Measurements from ENCODE around the gene EBF3.

The EBF3 gene

DNA sequence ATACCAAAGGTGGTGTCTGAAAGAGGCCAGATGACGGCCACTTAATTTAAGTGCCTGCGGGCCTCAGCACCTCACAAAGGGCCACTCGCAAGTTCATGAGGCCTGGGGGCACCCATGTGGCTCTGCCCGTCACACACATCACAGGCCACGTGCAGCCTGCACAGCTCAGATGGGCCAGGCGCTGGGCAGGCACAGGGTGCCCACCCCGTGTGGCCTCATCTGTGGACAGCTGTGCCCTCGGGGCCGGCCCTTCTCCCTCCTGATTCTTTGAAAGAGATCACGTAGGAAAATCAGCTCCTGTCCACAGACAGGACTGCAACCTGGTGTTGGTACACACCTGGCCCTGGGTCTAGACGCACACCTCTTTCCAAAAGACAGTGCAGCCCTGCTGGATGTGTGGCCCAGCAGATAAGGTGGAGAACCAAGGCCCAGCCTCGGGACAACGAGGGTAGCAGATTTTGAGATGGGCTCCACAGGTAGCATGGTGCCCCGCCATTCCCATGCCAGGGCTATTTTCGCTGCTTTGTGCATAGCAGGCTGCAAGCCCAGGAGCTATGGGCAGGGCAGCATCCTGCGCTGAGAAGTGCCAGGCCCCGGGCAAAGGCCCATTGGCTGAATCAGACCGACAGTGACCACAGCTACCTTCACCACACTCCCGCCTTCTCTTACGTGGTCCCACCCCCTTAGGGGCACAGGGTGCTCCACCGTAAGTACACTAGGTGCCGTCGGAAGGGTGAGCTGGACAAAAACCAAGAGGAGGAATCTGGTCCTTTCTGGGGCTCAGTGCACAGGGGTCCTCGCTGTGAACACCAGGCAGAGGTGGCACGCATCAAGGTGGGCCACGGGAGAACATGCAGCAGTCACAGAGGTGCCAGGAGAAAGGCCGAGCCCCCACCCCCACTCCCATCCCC is 124.5 kb downstream of the EBF3 start:
- no peak overlapping the region for H3K4me3 ChIP-seq (ENCODE audit: low read length)

GRCh38 chr10:129838794-129839193 is 125.3 kb downstream of the EBF3 start:
- Histone ChIP-seq H3K4me1 (ENCODE audit: insufficient read depth, low read length) (peaks cover 7% of the 10 kb centered on the region), H2AFZ (ENCODE audit: low read depth, low read length) (no peak overlapping the region), H3K9me3 (ENCODE audit: low read length) (no peaks in the 10 kb centered on the region), H3K36me3 (ENCODE audit: insufficient read depth, low read length) (no peaks in the 10 kb centered on the region), H3K4me3 (ENCODE audit: low read length) (no peak overlapping the region), H3K27me3 (ENCODE audit: insufficient read depth, low read length) (no peaks in the 10 kb centered on the region)

More for the DNA sequence above, 124.5 kb downstream of the EBF3 start:
- Histone ChIP-seq H3K27me3 (ENCODE audit: insufficient read depth, low read length) (no peaks in the 10 kb centered on the region), H3K4me1 (ENCODE audit: insufficient read depth, low read length) (peaks cover 5% of the 10 kb centered on the region), H3K36me3 (ENCODE audit: insufficient read depth, low read length) (no peaks in the 10 kb centered on the region), H3K9me3 (ENCODE audit: low read length) (no peaks in the 10 kb centered on the region), H2AFZ (ENCODE audit: low read depth, low read length) (no peak overlapping the region)

DNA sequence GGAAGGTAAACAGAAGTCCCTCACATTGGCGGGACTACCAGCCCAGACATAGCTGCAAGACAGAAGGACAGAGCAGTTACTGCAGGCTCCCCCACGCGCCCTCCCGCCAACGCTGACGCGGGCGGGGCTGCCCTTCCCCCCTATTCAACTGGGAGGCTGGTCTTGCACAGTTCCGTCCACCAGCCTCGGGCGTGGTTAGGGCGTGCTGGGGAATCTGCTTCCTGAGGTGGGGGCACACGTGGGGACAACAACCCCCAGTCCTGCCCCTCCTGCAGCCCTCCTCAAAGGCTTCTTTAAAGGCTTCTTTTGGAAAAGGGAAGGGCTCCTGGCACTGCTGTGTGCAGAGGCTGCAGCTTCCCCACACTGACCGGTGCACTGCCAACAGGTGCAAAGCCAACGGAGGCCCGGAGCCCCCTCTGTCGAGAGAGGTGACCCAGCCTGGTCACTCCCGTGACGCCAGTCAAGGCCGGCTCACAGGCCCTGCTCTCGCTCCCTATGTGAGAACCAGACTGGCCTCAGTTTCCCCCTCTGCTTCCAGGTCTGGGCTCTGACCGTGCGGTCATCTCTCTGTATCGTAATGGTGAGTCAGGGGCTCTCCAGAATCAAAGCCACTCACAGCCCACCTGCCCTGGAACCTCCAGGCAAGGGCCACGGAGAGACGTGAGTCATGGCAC is 126.0 kb downstream of the EBF3 start:
- no peaks in the 10 kb centered on the region for H3K9me3 ChIP-seq (ENCODE audit: low read length)
- H2AFZ ChIP-seq (ENCODE audit: low read depth, low read length): no peak overlapping the region
- no peaks in the 10 kb centered on the region for H3K36me3 ChIP-seq (ENCODE audit: insufficient read depth, low read length)
- no peaks in the 10 kb centered on the region for H3K27me3 ChIP-seq (ENCODE audit: insufficient read depth, low read length)
- no peak overlapping the region for H3K4me3 ChIP-seq (ENCODE audit: low read length)
- peaks cover 12% of the 10 kb centered on the region for H3K4me1 ChIP-seq (ENCODE audit: insufficient read depth, low read length)

DNA sequence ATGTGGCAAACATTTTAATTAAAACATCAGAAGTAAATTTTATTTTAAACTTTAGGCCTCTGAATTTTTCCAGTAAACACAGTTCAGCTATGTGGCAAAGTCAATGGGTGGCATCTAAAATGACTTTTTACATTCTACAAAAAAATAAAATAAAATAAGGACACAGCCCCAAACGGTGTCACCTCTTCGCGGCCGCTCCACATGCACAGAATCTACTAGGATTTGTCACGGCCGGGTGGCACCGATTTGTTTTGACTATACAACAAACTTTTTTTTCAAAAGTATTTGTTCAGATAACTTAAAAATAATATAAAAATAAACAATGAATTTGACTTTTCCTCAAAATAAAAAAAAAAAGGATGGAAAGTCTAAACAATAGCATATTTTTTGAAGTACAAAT is 127.8 kb downstream of the EBF3 start:
- no peaks in the 10 kb centered on the region for H3K36me3 ChIP-seq (ENCODE audit: insufficient read depth, low read length)
- H2AFZ ChIP-seq (ENCODE audit: low read depth, low read length): no peak overlapping the region
- no peaks in the 10 kb centered on the region for H3K27me3 ChIP-seq (ENCODE audit: insufficient read depth, low read length)
- H3K9me3 ChIP-seq (ENCODE audit: low read length): no peaks in the 10 kb centered on the region
- H3K4me1 ChIP-seq (ENCODE audit: insufficient read depth, low read length): peaks cover 12% of the 10 kb centered on the region
- H3K4me3 ChIP-seq (ENCODE audit: low read length): no peak overlapping the region

- Histone ChIP-seq H3K27me3 (ENCODE audit: insufficient read depth, low read length) (no peaks in the 10 kb centered on the region), H3K36me3 (ENCODE audit: insufficient read depth, low read length) (no peaks in the 10 kb centered on the region), H2AFZ (ENCODE audit: low read depth, low read length) (no peak overlapping the region), H3K4me1 (ENCODE audit: insufficient read depth, low read length) (peaks cover 12% of the 10 kb centered on the region), H3K9me3 (ENCODE audit: low read length) (no peaks in the 10 kb centered on the region), H3K4me3 (ENCODE audit: low read length) (no peak overlapping the region)
These were observed 129.9 kb downstream of the EBF3 start for GRCh38 chr10:129833994-129834739.

GRCh38 chr10:129833468-129833950 is 130.6 kb downstream of the EBF3 start:
- peaks cover 12% of the 10 kb centered on the region for H3K4me1 ChIP-seq (ENCODE audit: insufficient read depth, low read length)
- no peaks in the 10 kb centered on the region for H3K9me3 ChIP-seq (ENCODE audit: low read length)
- no peaks in the 10 kb centered on the region for H3K27me3 ChIP-seq (ENCODE audit: insufficient read depth, low read length)
- no peak overlapping the region for H2AFZ ChIP-seq (ENCODE audit: low read depth, low read length)
- H3K4me3 ChIP-seq (ENCODE audit: low read length): no peak overlapping the region
- no peaks in the 10 kb centered on the region for H3K36me3 ChIP-seq (ENCODE audit: insufficient read depth, low read length)

- no peaks in the 10 kb centered on the region for H3K9me3 ChIP-seq (ENCODE audit: low read length)
- H3K4me1 ChIP-seq (ENCODE audit: insufficient read depth, low read length): peaks cover 12% of the 10 kb centered on the region
- no peak overlapping the region for H2AFZ ChIP-seq (ENCODE audit: low read depth, low read length)
- no peaks in the 10 kb centered on the region for H3K36me3 ChIP-seq (ENCODE audit: insufficient read depth, low read length)
- no peak overlapping the region for H3K4me3 ChIP-seq (ENCODE audit: low read length)
- H3K27me3 ChIP-seq (ENCODE audit: insufficient read depth, low read length): no peaks in the 10 kb centered on the region
These were observed 131.3 kb downstream of the EBF3 start for GRCh38 chr10:129832573-129833467.

DNA sequence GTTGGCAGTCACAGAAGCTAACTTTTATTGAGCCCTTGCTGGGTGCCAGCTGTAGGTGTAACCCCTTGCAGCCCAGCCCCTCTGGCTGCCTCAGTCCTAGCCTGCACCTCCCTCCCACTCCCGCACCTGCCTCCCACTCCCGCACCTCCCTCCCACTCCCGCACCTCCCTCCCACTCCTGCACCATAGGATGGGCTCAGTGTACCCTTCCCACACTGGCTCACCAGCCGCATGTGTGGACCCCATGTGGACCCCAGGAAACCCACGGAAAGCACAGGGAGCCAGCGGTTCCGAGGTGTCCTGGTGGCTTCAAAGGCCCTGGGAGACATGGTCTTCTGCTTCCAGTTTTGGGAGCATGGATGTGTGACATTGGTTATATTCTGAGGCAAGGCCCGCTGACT is 132.9 kb downstream of the EBF3 start:
- Histone ChIP-seq H3K27me3 (ENCODE audit: insufficient read depth, low read length) (no peaks in the 10 kb centered on the region), H3K9me3 (ENCODE audit: low read length) (no peaks in the 10 kb centered on the region), H2AFZ (ENCODE audit: low read depth, low read length) (no peak overlapping the region), H3K36me3 (ENCODE audit: insufficient read depth, low read length) (no peaks in the 10 kb centered on the region), H3K4me1 (ENCODE audit: insufficient read depth, low read length) (peaks cover 12% of the 10 kb centered on the region), H3K4me3 (ENCODE audit: low read length) (no peak overlapping the region)

GRCh38 chr10:129825826-129826225 is 138.2 kb downstream of the EBF3 start:
- no peaks in the 10 kb centered on the region for H3K27me3 ChIP-seq (ENCODE audit: insufficient read depth, low read length)
- H3K9me3 ChIP-seq (ENCODE audit: low read length): no peaks in the 10 kb centered on the region
- no peak overlapping the region for H3K4me3 ChIP-seq (ENCODE audit: low read length)
- no peak overlapping the region for H2AFZ ChIP-seq (ENCODE audit: low read depth, low read length)
- H3K36me3 ChIP-seq (ENCODE audit: insufficient read depth, low read length): no peaks in the 10 kb centered on the region
- no peaks in the 10 kb centered on the region for H3K4me1 ChIP-seq (ENCODE audit: insufficient read depth, low read length)

- H3K27me3 ChIP-seq (ENCODE audit: insufficient read depth, low read length): no peaks in the 10 kb centered on the region
- no peaks in the 10 kb centered on the region for H3K9me3 ChIP-seq (ENCODE audit: low read length)
- H3K4me1 ChIP-seq (ENCODE audit: insufficient read depth, low read length): no peaks in the 10 kb centered on the region
- no peaks in the 10 kb centered on the region for H3K36me3 ChIP-seq (ENCODE audit: insufficient read depth, low read length)
- H3K4me3 ChIP-seq (ENCODE audit: low read length): no peak overlapping the region
- no peak overlapping the region for H2AFZ ChIP-seq (ENCODE audit: low read depth, low read length)
These were observed 138.9 kb downstream of the EBF3 start for GRCh38 chr10:129825221-129825620.

- H3K36me3 ChIP-seq (ENCODE audit: insufficient read depth, low read length): no peaks in the 10 kb centered on the region
- H2AFZ ChIP-seq (ENCODE audit: low read depth, low read length): no peak overlapping the region
- no peaks in the 10 kb centered on the region for H3K27me3 ChIP-seq (ENCODE audit: insufficient read depth, low read length)
- H3K9me3 ChIP-seq (ENCODE audit: low read length): no peaks in the 10 kb centered on the region
- H3K4me1 ChIP-seq (ENCODE audit: insufficient read depth, low read length): no peaks in the 10 kb centered on the region
- H3K4me3 ChIP-seq (ENCODE audit: low read length): no peak overlapping the region
These were observed 143.6 kb downstream of the EBF3 start for GRCh38 chr10:129820451-129820850.

DNA sequence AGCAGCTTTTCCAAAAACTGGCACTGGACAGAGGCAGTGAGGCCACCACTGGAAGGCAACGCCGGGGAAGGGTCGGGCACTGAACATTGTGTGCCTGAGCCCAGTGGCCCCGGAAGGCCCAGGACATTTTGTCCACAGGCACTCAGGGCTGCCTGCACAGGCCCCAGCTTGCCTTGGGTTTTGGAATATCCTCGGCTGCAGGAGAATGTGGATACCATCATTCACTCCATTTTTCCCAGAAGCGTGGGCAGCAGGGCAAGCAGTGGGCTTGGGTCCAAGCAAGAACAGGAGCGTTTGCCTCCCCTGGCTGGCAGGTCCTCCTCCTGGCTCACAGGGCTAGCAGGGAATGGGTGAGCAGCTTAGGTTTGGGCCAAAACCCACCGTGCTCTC is 147.4 kb downstream of the EBF3 start:
- Histone ChIP-seq H3K9me3 (ENCODE audit: low read length) (no peaks in the 10 kb centered on the region), H3K36me3 (ENCODE audit: insufficient read depth, low read length) (no peaks in the 10 kb centered on the region), H3K27me3 (ENCODE audit: insufficient read depth, low read length) (no peaks in the 10 kb centered on the region), H3K4me3 (ENCODE audit: low read length) (no peak overlapping the region), H2AFZ (ENCODE audit: low read depth, low read length) (no peak overlapping the region), H3K4me1 (ENCODE audit: insufficient read depth, low read length) (no peaks in the 10 kb centered on the region)
